Transverse colon (tissue), 3 donors: ENCODE data around the gene TM9SF1.

Experiments used
- POLR2A ChIP-seq: fragments of 450-650 bp; IDR thresholded peaks from one replicate; pipeline ENCODE4 v1.6.1; 2016; ENCODE audit warnings: antibody characterized with exemption, mild to moderate bottlenecking, moderate library complexity
- TF ChIP-seq, protein P1 (sequence below), 5 experiments: fragments of 200-600 bp in 3 of 5; fragments of 450-650 bp in 2 of 5; sonication (generic) in 3 of 5; IDR thresholded peaks; 1 replicate in 2 of 5; 2 replicates in 3 of 5; pipeline ENCODE4 v1.5.1; 2016 to 2017; ENCODE audit warnings: antibody characterized with exemption in 5 of 5, inconsistent platforms in 3 of 5, mild to moderate bottlenecking in 2 of 5, moderate library complexity in 1 of 5

DNA sequence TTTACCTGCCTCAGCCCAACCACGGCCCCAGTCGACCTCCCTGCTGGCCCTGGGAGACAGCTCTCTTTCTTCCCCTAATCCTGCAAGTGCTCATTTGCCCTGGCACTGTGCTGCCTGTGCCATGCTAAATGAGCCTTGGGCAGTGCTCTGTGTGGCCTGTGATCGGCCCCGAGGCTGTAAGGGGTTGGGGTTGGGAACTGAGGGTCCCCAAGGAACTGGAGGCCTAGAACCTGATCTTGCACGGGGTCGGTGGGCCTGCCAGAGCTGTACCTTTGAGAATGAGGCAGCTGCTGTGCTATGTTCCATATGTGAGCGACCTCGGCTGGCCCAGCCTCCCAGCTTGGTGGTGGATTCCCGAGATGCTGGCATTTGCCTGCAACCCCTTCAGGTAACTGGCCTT, 45.2 kb downstream of the TM9SF1 start:
- TF ChIP-seq POLR2A: no peak
- TF ChIP-seq, protein P1, sequence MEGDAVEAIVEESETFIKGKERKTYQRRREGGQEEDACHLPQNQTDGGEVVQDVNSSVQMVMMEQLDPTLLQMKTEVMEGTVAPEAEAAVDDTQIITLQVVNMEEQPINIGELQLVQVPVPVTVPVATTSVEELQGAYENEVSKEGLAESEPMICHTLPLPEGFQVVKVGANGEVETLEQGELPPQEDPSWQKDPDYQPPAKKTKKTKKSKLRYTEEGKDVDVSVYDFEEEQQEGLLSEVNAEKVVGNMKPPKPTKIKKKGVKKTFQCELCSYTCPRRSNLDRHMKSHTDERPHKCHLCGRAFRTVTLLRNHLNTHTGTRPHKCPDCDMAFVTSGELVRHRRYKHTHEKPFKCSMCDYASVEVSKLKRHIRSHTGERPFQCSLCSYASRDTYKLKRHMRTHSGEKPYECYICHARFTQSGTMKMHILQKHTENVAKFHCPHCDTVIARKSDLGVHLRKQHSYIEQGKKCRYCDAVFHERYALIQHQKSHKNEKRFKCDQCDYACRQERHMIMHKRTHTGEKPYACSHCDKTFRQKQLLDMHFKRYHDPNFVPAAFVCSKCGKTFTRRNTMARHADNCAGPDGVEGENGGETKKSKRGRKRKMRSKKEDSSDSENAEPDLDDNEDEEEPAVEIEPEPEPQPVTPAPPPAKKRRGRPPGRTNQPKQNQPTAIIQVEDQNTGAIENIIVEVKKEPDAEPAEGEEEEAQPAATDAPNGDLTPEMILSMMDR (IDR thresholded peaks at IDR 0.05): no peak
